Measurements from ENCODE around the gene CMTR1. TPM values are rescaled to one million over a fixed set of nuclear protein-coding genes. Genes with fewer than 3 reads are reported as not detected.

Gene CMTR1
- total RNA-seq, 1 experiment from 2014 or later: 36.4 TPM

DNA sequence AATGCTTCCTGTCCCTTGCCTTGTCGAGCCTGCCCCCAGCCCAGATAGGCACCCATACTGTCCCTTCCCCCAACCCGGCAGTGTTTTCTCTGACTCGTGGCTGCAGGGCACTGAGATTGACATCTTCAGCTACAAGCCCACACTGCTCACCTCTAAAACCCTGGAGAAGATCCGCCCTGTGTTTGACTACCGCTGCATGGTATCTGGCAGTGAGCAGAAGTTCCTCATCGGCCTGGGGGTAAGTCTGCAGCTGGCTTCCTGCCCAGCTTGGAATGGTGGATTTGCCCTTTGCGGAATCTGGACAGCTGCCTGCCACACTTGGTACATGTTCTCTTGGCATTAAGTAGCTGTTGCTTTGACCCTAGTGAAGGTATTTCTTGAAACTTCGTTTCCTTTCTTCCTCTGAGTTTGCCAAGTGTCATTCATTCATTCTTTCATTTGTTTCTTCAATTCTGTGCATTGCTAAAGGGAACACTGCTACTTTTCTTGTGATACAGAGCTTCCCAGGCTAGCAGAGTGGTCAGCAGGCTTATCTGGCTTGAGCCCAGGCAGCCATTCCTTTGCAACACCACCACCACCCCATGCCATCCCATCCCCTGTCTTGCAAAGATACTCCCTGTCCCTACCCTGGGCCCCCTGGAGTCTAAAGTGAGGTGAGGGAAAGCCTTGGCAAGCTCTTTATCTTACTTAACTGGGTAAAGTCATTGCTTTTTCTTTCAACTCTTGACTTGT lies 40.5 kb downstream of the CMTR1 start:
- H3F3A ChIP-seq (ENCODE audit: low read length, unreplicated experiment): no peaks in the 10 kb centered on the region
- no peaks in the 10 kb centered on the region for H3K9me2 ChIP-seq (replicated peaks; ENCODE audit: low read length)
- no peak overlapping the region for H3K27ac ChIP-seq (ENCODE audit: low read length)
- no peaks in the 10 kb centered on the region for H3K27me3 ChIP-seq (ENCODE audit: low read length)
- ChIA-PET POLR2A (ENCODE audit: unreplicated experiment) (no interaction called here), CTCF (no interaction called here)
- H3K4me2 ChIP-seq (ENCODE audit: low read length): 0 out of 2 replicates have a peak overlapping the region, but pooled peaks have one; percentile 14
- peaks cover 12% of the 10 kb centered on the region for H3K4me1 ChIP-seq (ENCODE audit: insufficient read depth, low read length)
- H3K4me3 ChIP-seq (ENCODE audit: low read length): no peak overlapping the region
- DNase-seq (peak; percentile 74), ATAC-seq (peak; percentile 95)
- H3K79me2 ChIP-seq (ENCODE audit: low read length): no peaks in the 10 kb centered on the region
- peaks cover 29% of the 10 kb centered on the region; the same call in 1 of the 2 replicates for H3K36me3 ChIP-seq (ENCODE audit: low read depth, low read length)
- H4K20me1 ChIP-seq (ENCODE audit: low read length): no peaks in the 10 kb centered on the region
- no peak overlapping the region for H2AFZ ChIP-seq (ENCODE audit: low read length)
- BruUV-seq (replicated peaks): no TSS peak
- H3K9me3 ChIP-seq (ENCODE audit: low read length): no peaks in the 10 kb centered on the region
- intact Hi-C loops (cut with micrococcal nuclease): no loop called here
- TF ChIP-seq EZH2phosphoT487 (IDR thresholded peaks at IDR 0.05; ENCODE audit: borderline replicate concordance, low read length): no peak
- TF ChIP-seq, protein P1, sequence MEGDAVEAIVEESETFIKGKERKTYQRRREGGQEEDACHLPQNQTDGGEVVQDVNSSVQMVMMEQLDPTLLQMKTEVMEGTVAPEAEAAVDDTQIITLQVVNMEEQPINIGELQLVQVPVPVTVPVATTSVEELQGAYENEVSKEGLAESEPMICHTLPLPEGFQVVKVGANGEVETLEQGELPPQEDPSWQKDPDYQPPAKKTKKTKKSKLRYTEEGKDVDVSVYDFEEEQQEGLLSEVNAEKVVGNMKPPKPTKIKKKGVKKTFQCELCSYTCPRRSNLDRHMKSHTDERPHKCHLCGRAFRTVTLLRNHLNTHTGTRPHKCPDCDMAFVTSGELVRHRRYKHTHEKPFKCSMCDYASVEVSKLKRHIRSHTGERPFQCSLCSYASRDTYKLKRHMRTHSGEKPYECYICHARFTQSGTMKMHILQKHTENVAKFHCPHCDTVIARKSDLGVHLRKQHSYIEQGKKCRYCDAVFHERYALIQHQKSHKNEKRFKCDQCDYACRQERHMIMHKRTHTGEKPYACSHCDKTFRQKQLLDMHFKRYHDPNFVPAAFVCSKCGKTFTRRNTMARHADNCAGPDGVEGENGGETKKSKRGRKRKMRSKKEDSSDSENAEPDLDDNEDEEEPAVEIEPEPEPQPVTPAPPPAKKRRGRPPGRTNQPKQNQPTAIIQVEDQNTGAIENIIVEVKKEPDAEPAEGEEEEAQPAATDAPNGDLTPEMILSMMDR (conservative IDR thresholded peaks at IDR 0.05; ENCODE audit: low read depth, low read length): no peak
- no peak for TF ChIP-seq EZH2 (IDR thresholded peaks at IDR 0.05; ENCODE audit: low read length, unreplicated experiment)
- H3K9ac ChIP-seq (ENCODE audit: low read length): no peak overlapping the region

DNA sequence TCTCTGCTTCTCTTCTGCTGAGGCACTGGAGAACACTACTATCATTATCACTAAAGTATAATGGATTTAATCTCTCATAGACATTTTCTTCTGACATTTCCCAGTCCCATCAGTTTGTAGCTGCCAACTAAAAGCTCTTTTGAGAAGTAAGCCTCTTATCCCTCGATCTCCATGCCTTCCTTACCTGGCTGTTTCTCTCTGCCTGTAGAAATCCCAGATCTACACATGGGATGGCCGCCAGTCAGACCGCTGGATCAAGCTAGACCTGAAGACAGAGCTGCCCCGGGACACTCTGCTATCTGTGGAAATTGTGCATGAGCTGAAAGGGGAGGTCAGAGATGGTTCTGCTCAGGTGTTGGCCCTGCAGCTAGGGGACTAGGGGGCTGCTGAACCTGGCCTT lies 41.3 kb downstream of the CMTR1 start:
- Histone ChIP-seq H3K4me2 (ENCODE audit: low read length) (no peak overlapping the region), H4K20me1 (ENCODE audit: low read length) (no peaks in the 10 kb centered on the region), H3K27me3 (ENCODE audit: low read length) (no peaks in the 10 kb centered on the region), H3K36me3 (ENCODE audit: low read depth, low read length) (peaks cover 37% of the 10 kb centered on the region; the same call in 1 of the 2 replicates), H3K9me3 (ENCODE audit: low read length) (no peaks in the 10 kb centered on the region), H3K27ac (ENCODE audit: low read length) (no peak overlapping the region), H3K4me1 (ENCODE audit: insufficient read depth, low read length) (peaks cover 12% of the 10 kb centered on the region), H3K79me2 (ENCODE audit: low read length) (no peaks in the 10 kb centered on the region), H3F3A (ENCODE audit: low read length, unreplicated experiment) (no peaks in the 10 kb centered on the region), H3K9ac (ENCODE audit: low read length) (no peak overlapping the region), H3K9me2 (replicated peaks; ENCODE audit: low read length) (no peaks in the 10 kb centered on the region), H2AFZ (ENCODE audit: low read length) (no peak overlapping the region), H3K4me3 (ENCODE audit: low read length) (no peak overlapping the region)
- intact Hi-C loops (cut with micrococcal nuclease): no loop called here
- no TSS peak for BruUV-seq (replicated peaks)
- POLR2A ChIA-PET (ENCODE audit: unreplicated experiment): no interaction called here
- TF ChIP-seq, protein P1 (conservative IDR thresholded peaks at IDR 0.05; ENCODE audit: low read depth, low read length): no peak
- TF ChIP-seq EZH2phosphoT487 (IDR thresholded peaks at IDR 0.05; ENCODE audit: borderline replicate concordance, low read length) (no peak), EZH2 (IDR thresholded peaks at IDR 0.05; ENCODE audit: low read length, unreplicated experiment) (no peak)
- no peak for ATAC-seq
- no peak for DNase-seq
- CTCF ChIA-PET: no interaction called here

DNA sequence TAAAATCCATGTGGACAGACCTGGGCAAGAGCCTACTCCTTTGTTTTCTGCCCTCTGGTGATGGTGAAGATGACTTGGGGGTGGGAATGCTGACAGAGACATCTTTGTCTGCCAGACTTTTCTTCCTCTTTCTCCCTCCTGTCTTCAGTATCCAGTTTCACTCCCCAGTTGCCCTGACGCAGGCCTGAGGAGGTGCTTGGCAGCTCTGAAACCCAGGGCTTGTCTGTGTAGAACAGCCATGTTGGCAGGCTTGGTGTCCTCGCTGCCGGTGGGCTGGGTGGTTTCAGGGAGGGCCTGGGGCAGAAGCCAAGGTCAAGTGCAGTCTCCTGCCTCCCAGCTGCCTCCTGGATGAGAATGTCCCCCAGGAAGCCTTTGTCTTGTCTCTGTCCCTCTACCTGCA lies 44.2 kb downstream of the CMTR1 start:
- Histone ChIP-seq H3K79me2 (ENCODE audit: low read length) (no peaks in the 10 kb centered on the region), H3K9ac (ENCODE audit: low read length) (no peak overlapping the region), H3K27ac (ENCODE audit: low read length) (no peak overlapping the region), H3F3A (ENCODE audit: low read length, unreplicated experiment) (no peaks in the 10 kb centered on the region), H3K4me2 (ENCODE audit: low read length) (no peak overlapping the region), H3K27me3 (ENCODE audit: low read length) (no peaks in the 10 kb centered on the region), H2AFZ (ENCODE audit: low read length) (no peak overlapping the region), H3K9me2 (replicated peaks; ENCODE audit: low read length) (no peaks in the 10 kb centered on the region), H3K36me3 (ENCODE audit: low read depth, low read length) (peaks cover 39% of the 10 kb centered on the region; the same call in 1 of the 2 replicates), H3K4me3 (ENCODE audit: low read length) (no peak overlapping the region), H3K9me3 (ENCODE audit: low read length) (no peaks in the 10 kb centered on the region), H4K20me1 (ENCODE audit: low read length) (no peaks in the 10 kb centered on the region), H3K4me1 (ENCODE audit: insufficient read depth, low read length) (peaks cover 12% of the 10 kb centered on the region)
- intact Hi-C loops (cut with micrococcal nuclease): no loop called here
- CTCF ChIA-PET: no interaction called here
- DNase-seq (no peak), ATAC-seq (no peak)
- TF ChIP-seq EZH2phosphoT487 (IDR thresholded peaks at IDR 0.05; ENCODE audit: borderline replicate concordance, low read length) (no peak), EZH2 (IDR thresholded peaks at IDR 0.05; ENCODE audit: low read length, unreplicated experiment) (no peak)
- TF ChIP-seq, protein P1 (conservative IDR thresholded peaks at IDR 0.05; ENCODE audit: low read depth, low read length): no peak
- POLR2A ChIA-PET (ENCODE audit: unreplicated experiment): no interaction called here
- BruUV-seq (replicated peaks): no TSS peak

Measured in PC-3 (cell line).